GM13976 (cell line): ENCODE data around the gene AXL.
"Not testable (repeated sequence)": the region's sequence is repeated elsewhere in the genome, so short reads cannot be mapped to it uniquely, and the experiment has no call there.

ENCODE experiments used
- DNase-seq: peaks from one replicate; pipeline ENCODE4 v3.0.0; 2012; ENCODE audit warnings: low spot score
- CTCF ChIP-seq: IDR thresholded peaks from 2 replicates; pipeline ENCODE4 v1.5.1; 2012; ENCODE audit warnings: borderline replicate concordance, mild to moderate bottlenecking; ENCODE audit not compliant: insufficient read depth; ENCODE audit errors: extremely low read depth, missing control alignments, control extremely low read depth
- in situ Hi-C: fragments of 300-500 bp; cut with MboI; formaldehyde crosslinking; loops from one replicate; pipeline ENCODE4 v1.12.0; 2022; ENCODE audit warnings: low sequenced_read_pairs, mixed read lengths, inconsistent platforms; ENCODE audit not compliant: unreplicated experiment

AXL gene

GRCh38 chr19:41218615-41219507 is at the start of gene AXL:
TSS of gene AXL (plus strand) at chr19:41219223. CDS start at chr19:41219393, 170 bp downstream.
- no peak for TF ChIP-seq CTCF
- no peak for DNase-seq
- in situ Hi-C loops: no loop called here

- no peak for DNase-seq
- TF ChIP-seq CTCF: no peak
- in situ Hi-C loops: loop anchor here (25.0 kb wide), 1 partner anchor 510 kb away; no protein-coding TSS in a partner anchor
These were observed 46.5 kb upstream of the AXL start for GRCh38 chr19:41172297-41173164.

GRCh38 chr19:41174297-41174928 is 44.6 kb upstream of the AXL start:
- in situ Hi-C loops: loop anchor here (25.0 kb wide), 1 partner anchor 512 kb away; no protein-coding TSS in a partner anchor
- no peak for DNase-seq
- no peak for TF ChIP-seq CTCF

GRCh38 chr19:41175801-41176777 is 42.9 kb upstream of the AXL start:
- DNase-seq: no peak
- TF ChIP-seq CTCF: no peak
- in situ Hi-C loops: no loop called here

GRCh38 chr19:41180173-41180572 is 38.9 kb upstream of the AXL start:
- in situ Hi-C loops, DNase-seq: not testable (repeated sequence)
